ENCODE results near the gene TC2N. TPM values are rescaled to one million over a fixed set of nuclear protein-coding genes. Genes with fewer than 3 reads are reported as not detected.

Gene TC2N
- polyA plus RNA-seq (ENCODE audit: low read depth in 6 of 6) = 10 to 100 TPM in 1 of 6 donors, 1 to 10 TPM in 4, under 1 TPM in 1; 0.60 to 16.6 (median 7.4) TPM

- Mint-ChIP-seq H3K36me3 (no peaks in the 10 kb centered on the region), H3K4me1 (peaks cover 29 to 52% (median 30%) of the 10 kb centered on the region in 3 donors), H3K27ac (peak within 1 kb of the TSS in 3 of 6 donors; percentile 16 to 87 (median 56)), H3K9me3 (peaks cover 0 to 1% (median 0%) of the 10 kb centered on the region in 7 donors), H3K4me3 (peak within 1 kb of the TSS in 3 of 8 donors; percentile 32 to 66 (median 38)), H3K27me3 (no peaks in the 10 kb centered on the region)
- no peak for DNase-seq
- no peak for ATAC-seq (ENCODE audit: low read depth in 2 of 2)
Measured at GRCh38 chr14:91867316-91867988, at the start of gene TC2N. Gene TC2N (minus strand): TSS chr14:91867536. CDS start chr14:91813769, 53,767 bp downstream.

DNA sequence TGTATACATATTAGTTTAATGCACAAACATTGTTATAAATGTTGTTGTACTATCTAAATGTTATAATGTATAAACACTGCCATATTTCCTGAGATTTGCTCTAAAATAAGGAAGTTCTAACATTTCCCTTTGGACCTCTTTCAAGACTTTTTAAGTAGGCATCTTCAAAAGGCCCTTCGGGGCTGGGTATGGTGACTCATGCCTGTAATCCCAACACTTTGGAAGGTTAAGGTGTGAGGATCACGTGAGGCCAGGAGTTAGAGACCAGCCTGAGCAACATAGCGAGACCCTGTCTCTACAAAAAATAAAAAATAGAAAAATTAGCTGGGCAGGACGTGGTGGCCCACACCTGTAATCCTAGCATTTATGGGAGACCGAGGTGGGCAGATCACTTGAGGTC, 44.7 kb upstream of the TC2N start:
- no peak for ATAC-seq (ENCODE audit: low read depth in 2 of 2)
- Mint-ChIP-seq H3K27ac (peak overlapping the region in 2 of 6 donors; percentile 31 to 59), H3K36me3 (peaks cover 4 to 8% of the 10 kb centered on the region in 2 donors), H3K4me1 (peaks cover 14 to 24% (median 17%) of the 10 kb centered on the region in 3 donors), H3K9me3 (peaks cover 0 to 6% (median 3%) of the 10 kb centered on the region in 7 donors), H3K27me3 (peaks cover 0 to 12% (median 4%) of the 10 kb centered on the region in 3 donors), H3K4me3 (peak overlapping the region in 5 of 8 donors; percentile 45 to 80 (median 75))
- DNase-seq = no peak

DNA sequence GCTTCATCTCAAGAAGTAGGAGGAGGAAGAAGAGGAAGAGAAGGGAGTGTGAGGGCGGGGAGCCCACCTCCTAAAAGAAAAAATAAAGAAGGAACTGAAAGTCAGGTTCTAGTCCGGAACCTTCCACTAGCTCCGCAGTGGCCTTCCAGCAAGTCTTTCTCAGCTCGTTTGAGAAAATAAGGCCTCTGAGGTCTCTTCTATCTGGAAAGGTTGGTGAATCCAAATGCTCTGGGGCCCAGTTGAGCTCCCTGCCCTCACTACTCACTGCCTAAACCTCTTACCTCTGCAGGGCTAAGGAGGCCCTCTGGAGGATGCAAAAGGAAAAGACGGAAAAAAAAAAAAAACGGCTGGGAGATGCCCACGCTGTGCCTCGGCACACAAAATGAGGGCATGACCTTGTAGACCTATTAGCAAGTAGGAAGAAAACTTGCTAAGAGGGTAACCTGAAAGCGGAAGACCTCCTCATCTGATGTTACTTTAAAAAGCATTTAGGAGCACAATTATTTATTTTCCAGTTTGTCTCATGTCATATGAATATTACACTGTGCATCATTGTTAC, 44.2 kb upstream of the TC2N start:
- ATAC-seq (ENCODE audit: low read depth in 2 of 2) (peak; percentile 94 to 96), DNase-seq (peak; percentile 26)
- peaks cover 14 to 24% (median 17%) of the 10 kb centered on the region in 3 donors for H3K4me1 Mint-ChIP-seq
- peaks cover 0 to 7% (median 3%) of the 10 kb centered on the region in 7 donors for H3K9me3 Mint-ChIP-seq
- peaks cover 0 to 8% (median 4%) of the 10 kb centered on the region in 3 donors for H3K27me3 Mint-ChIP-seq
- H3K27ac Mint-ChIP-seq = peak overlapping the region; percentile 16 to 88 (median 68)
- H3K4me3 Mint-ChIP-seq = peak overlapping the region; percentile 28 to 91 (median 72)
- H3K36me3 Mint-ChIP-seq = peaks cover 4 to 8% of the 10 kb centered on the region in 2 donors

GRCh38 chr14:91910196-91910595, 42.9 kb upstream of the TC2N start:
- peaks cover 0 to 5% (median 0%) of the 10 kb centered on the region in 7 donors for H3K9me3 Mint-ChIP-seq
- H3K27ac Mint-ChIP-seq = peak overlapping the region in 2 of 6 donors; percentile 52 to 84
- H3K36me3 Mint-ChIP-seq = no peaks in the 10 kb centered on the region
- ATAC-seq (ENCODE audit: low read depth in 2 of 2) = no peak
- peaks cover 14 to 24% (median 17%) of the 10 kb centered on the region in 3 donors for H3K4me1 Mint-ChIP-seq
- H3K4me3 Mint-ChIP-seq = peak overlapping the region in 1 of 8 donors; percentile 2
- no peak for DNase-seq
- peaks cover 0 to 8% (median 4%) of the 10 kb centered on the region in 3 donors for H3K27me3 Mint-ChIP-seq

GRCh38 chr14:91906374-91906773, 39.0 kb upstream of the TC2N start:
- no peak for ATAC-seq (ENCODE audit: low read depth in 2 of 2)
- H3K27me3 Mint-ChIP-seq = peaks cover 3 to 13% (median 9%) of the 10 kb centered on the region in 3 donors
- peaks cover 9 to 11% (median 10%) of the 10 kb centered on the region in 3 donors for H3K4me1 Mint-ChIP-seq
- no peak overlapping the region for H3K4me3 Mint-ChIP-seq
- H3K9me3 Mint-ChIP-seq = peaks cover 0 to 6% (median 0%) of the 10 kb centered on the region in 7 donors
- no peaks in the 10 kb centered on the region for H3K36me3 Mint-ChIP-seq
- H3K27ac Mint-ChIP-seq = no peak overlapping the region
- DNase-seq = no peak

- Mint-ChIP-seq H3K27me3 (peaks cover 4 to 13% (median 9%) of the 10 kb centered on the region in 3 donors), H3K4me3 (no peak overlapping the region), H3K9me3 (peaks cover 0 to 6% (median 0%) of the 10 kb centered on the region in 7 donors), H3K36me3 (no peaks in the 10 kb centered on the region), H3K4me1 (peaks cover 0 to 2% (median 0%) of the 10 kb centered on the region in 3 donors), H3K27ac (no peak overlapping the region)
- DNase-seq (no peak), ATAC-seq (ENCODE audit: low read depth in 2 of 2) (no peak)
Measured at GRCh38 chr14:91904956-91905645, 37.8 kb upstream of the TC2N start.

DNA sequence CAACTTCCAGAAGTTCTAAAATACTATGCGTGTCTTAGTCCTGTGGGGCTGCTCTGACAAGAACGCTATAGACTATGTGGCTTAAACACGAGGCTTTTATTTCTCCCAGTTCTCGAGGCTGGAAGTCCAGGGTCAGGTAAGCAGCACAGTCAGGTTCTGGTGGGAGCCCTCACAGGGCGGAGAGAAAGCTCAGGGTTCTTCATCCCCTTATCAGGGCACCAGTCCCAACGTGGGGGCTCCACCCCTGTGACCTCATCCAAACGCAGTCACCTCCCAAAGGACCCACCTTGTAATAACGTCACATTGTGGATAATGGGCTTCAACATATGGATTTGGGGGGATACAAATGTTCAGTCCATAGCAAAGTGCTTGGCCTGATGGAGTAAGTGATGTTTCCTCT, 37.1 kb upstream of the TC2N start:
- Mint-ChIP-seq H3K27ac (peak overlapping the region in 1 of 6 donors; percentile 64), H3K27me3 (peaks cover 4 to 13% (median 9%) of the 10 kb centered on the region in 3 donors), H3K9me3 (peaks cover 0 to 6% (median 0%) of the 10 kb centered on the region in 7 donors), H3K4me3 (no peak overlapping the region), H3K36me3 (no peaks in the 10 kb centered on the region), H3K4me1 (no peaks in the 10 kb centered on the region)
- ATAC-seq (ENCODE audit: low read depth in 2 of 2) (no peak), DNase-seq (no peak)

DNA sequence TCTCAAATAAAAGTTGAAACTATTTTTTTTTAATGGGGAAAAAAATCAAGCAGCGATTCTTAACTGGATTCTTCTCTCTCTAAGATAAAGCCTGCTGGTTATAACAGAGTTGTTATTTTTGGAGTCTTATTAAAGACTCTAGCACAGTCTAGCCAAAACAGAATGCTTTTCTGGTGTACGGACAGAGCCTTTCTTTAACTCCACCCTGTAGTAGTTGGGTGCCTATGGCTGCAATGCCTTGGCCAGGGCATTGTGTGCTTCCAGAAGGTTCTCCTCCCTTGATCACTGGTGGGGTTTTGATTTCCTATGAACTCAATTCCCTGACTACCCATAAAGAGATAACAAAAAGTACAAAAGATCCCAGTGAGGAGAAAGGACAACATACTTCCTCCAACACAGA, 35.7 kb upstream of the TC2N start:
- DNase-seq (no peak), ATAC-seq (ENCODE audit: low read depth in 2 of 2) (no peak)
- H3K4me1 Mint-ChIP-seq = no peaks in the 10 kb centered on the region
- no peak overlapping the region for H3K27ac Mint-ChIP-seq
- H3K4me3 Mint-ChIP-seq = no peak overlapping the region
- H3K36me3 Mint-ChIP-seq = no peaks in the 10 kb centered on the region
- peaks cover 0 to 6% (median 0%) of the 10 kb centered on the region in 7 donors for H3K9me3 Mint-ChIP-seq
- peaks cover 4 to 13% (median 9%) of the 10 kb centered on the region in 3 donors for H3K27me3 Mint-ChIP-seq

GRCh38 chr14:91902336-91902735, 35.0 kb upstream of the TC2N start:
- H3K4me3 Mint-ChIP-seq = no peak overlapping the region
- ATAC-seq (ENCODE audit: low read depth in 2 of 2) (no peak), DNase-seq (no peak)
- H3K36me3 Mint-ChIP-seq = no peaks in the 10 kb centered on the region
- H3K4me1 Mint-ChIP-seq = no peaks in the 10 kb centered on the region
- peaks cover 4 to 12% (median 9%) of the 10 kb centered on the region in 3 donors for H3K27me3 Mint-ChIP-seq
- H3K27ac Mint-ChIP-seq = no peak overlapping the region
- H3K9me3 Mint-ChIP-seq = peaks cover 0 to 6% (median 0%) of the 10 kb centered on the region in 7 donors

DNA sequence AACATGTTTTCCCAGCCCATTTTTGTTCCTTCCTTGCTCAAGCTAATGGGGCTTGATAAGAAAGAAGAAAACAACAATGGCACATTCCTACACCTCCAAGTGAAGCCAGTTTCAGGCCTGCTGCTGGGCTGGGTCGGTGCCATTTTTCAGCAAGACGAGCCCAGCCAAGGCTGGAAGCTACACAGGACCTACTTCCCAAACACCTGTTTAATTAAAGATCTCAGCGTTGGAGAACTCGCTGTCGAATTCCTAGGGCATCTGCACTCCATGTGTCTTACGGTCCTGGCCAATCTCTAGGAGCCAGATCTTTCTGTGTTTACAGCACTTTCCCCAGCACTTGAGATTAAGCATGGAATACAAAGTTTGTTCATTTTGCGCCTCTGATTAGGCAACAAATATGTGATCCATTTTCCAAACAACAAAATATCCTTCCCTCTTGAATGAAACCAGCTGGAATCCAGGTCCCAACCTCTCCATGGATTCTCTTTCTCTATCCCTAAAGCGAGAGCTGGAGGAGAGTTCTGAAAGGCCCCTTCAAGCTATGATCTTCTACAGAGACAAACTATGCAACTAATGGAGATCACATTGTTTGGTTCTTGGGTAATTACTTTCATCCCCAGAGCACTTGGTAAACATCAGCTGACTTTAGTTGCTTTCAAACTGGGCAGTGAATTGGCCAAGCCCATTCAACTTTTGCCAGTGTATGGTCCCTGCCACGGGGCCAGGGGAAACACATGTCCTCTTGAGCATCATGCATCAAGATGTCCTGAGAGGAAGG, 34.3 kb upstream of the TC2N start:
- ATAC-seq (ENCODE audit: low read depth in 2 of 2) (no peak), DNase-seq (no peak)
- Mint-ChIP-seq H3K9me3 (peaks cover 0 to 2% (median 0%) of the 10 kb centered on the region in 7 donors), H3K4me1 (no peaks in the 10 kb centered on the region), H3K27ac (peak overlapping the region in 1 of 6 donors; percentile 47), H3K4me3 (no peak overlapping the region), H3K36me3 (no peaks in the 10 kb centered on the region), H3K27me3 (peaks cover 4 to 15% (median 9%) of the 10 kb centered on the region in 3 donors)

DNA sequence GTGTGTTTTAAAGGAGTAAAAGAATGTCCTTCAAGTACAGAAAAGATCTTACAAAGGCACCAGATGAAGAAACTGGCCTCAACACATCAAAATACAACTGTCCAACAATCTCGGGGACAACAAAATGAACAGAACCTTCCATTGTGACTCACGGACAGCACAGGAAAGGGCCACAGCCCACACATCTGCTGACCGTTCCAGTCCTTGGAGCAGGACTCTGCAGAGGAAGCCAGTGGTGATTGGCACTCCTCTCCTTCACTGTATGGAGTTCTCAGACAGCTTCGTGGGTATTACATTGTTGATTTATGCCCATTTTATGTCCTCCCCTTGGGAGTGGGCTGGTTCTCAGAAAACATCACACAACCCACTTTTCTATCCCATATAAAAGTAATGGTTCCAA, 32.5 kb upstream of the TC2N start:
- Mint-ChIP-seq H3K27ac (no peak overlapping the region), H3K9me3 (no peaks in the 10 kb centered on the region), H3K27me3 (peaks cover 4 to 19% (median 15%) of the 10 kb centered on the region in 3 donors), H3K36me3 (no peaks in the 10 kb centered on the region), H3K4me1 (peaks cover 0 to 3% (median 0%) of the 10 kb centered on the region in 3 donors), H3K4me3 (no peak overlapping the region)
- no peak for DNase-seq
- no peak for ATAC-seq (ENCODE audit: low read depth in 2 of 2)

- Mint-ChIP-seq H3K27ac (no peak overlapping the region), H3K27me3 (peaks cover 4 to 19% (median 15%) of the 10 kb centered on the region in 3 donors), H3K9me3 (no peaks in the 10 kb centered on the region), H3K4me3 (no peak overlapping the region), H3K4me1 (peaks cover 0 to 3% (median 0%) of the 10 kb centered on the region in 3 donors), H3K36me3 (no peaks in the 10 kb centered on the region)
- no peak for DNase-seq
- ATAC-seq (ENCODE audit: low read depth in 2 of 2) = no peak
Measured at GRCh38 chr14:91899213-91899612, 31.9 kb upstream of the TC2N start.

GRCh38 chr14:91898372-91898771, 31.0 kb upstream of the TC2N start:
- Mint-ChIP-seq H3K36me3 (no peaks in the 10 kb centered on the region), H3K27me3 (peaks cover 4 to 12% (median 10%) of the 10 kb centered on the region in 3 donors), H3K27ac (no peak overlapping the region), H3K4me1 (peaks cover 0 to 3% (median 0%) of the 10 kb centered on the region in 3 donors), H3K9me3 (no peaks in the 10 kb centered on the region), H3K4me3 (no peak overlapping the region)
- ATAC-seq (ENCODE audit: low read depth in 2 of 2) = no peak
- no peak for DNase-seq
